Neural cell (in vitro differentiated cells): ENCODE measurements around the gene SLC4A8.

Source experiments
- CTCF ChIP-seq: fragments of 450-650 bp; IDR thresholded peaks from 2 replicates; pipeline ENCODE4 v1.5.1; 2014; ENCODE audit warnings: antibody characterized with exemption, mild to moderate bottlenecking, moderate library complexity; ENCODE audit not compliant: poor library complexity, severe bottlenecking
- EP300 ChIP-seq: fragments of 450-650 bp; conservative IDR thresholded peaks from 2 replicates; pipeline ENCODE4 v1.6.1; 2014; ENCODE audit warnings: antibody characterized with exemption, mild to moderate bottlenecking, moderate library complexity; ENCODE audit not compliant: poor library complexity, severe bottlenecking
- EZH2 ChIP-seq: fragments of 200-600, 300-800 bp; shearing (Covaris generic), sonication (generic); IDR thresholded peaks from 2 replicates; pipeline ENCODE4 v1.6.1; 2014; ENCODE audit warnings: antibody characterized with exemption, low read length, borderline replicate concordance, mild to moderate bottlenecking; ENCODE audit not compliant: insufficient read depth, poor library complexity, severe bottlenecking

DNA sequence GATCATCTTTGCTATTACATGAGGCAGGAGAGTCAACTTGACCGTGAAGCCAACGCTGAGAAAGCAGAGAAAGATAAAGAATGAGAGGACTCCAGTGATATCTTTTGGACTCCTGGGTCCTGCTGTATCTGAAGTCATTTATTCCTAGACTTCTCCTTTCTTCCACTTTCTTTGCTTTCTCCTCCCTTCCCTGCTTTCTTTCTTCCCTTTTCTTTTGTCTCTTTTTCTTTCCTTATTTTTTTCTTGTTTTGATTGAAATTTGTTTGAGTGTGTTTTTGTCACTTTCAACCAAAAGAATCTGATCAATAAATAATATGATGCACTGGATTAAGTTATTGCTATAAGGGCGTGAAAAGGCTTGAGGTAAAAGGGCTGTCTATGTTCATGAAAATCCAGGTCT, 20.0 kb upstream of the SLC4A8 start:
- no peak for TF ChIP-seq CTCF
- no peak for TF ChIP-seq EP300
- no peak for TF ChIP-seq EZH2
